HG02970 (cell line): ENCODE measurements around the gene SIM2.

Experiments
- ATAC-seq: cut with Tn5 transposase; IDR thresholded peaks from one replicate; pipeline ENCODE4 v1.9.1; 2021; ENCODE audit warnings: mild to moderate bottlenecking, moderate library complexity, moderate number of reproducible peaks; ENCODE audit not compliant: unreplicated experiment, low FRiP score

The SIM2 gene

DNA sequence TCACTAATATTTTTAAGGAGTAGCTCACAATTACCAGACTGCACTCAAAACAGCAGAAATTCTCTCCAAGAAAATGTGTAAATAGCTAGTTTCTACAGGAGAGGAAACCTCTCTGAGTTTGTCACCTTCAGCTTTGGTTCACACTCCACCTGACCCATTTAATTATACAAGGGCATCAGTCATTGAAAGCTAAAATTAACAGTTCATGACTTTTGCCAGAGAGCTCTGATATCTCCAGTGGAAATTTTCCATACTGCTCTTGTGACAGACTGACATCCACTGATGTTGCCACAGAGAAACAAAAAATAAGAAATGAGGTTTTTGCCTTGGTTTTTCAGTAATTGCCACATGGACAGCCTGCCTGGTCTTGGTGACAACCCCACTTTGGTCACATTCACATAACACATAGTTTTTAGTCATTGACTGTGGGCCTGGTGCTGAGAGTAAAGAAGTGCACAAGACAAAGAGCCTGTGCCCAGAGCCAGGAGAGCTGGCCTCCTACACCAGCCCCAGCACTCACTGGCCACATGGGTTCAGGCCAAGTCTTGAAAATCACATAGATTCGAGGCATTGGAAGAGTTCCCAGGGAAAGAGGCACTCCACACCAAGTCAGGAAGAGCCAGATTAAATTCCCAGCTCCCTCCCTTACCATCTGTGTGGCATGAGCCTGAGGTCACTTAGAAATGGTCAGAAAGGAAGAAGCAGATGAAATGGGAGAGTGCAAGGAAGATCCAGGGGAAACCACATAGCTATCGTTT is 13.8 kb upstream of the SIM2 start:
- ATAC-seq: no peak

GRCh38 chr21:36686955-36687354 is 12.0 kb upstream of the SIM2 start:
- ATAC-seq: no peak

DNA sequence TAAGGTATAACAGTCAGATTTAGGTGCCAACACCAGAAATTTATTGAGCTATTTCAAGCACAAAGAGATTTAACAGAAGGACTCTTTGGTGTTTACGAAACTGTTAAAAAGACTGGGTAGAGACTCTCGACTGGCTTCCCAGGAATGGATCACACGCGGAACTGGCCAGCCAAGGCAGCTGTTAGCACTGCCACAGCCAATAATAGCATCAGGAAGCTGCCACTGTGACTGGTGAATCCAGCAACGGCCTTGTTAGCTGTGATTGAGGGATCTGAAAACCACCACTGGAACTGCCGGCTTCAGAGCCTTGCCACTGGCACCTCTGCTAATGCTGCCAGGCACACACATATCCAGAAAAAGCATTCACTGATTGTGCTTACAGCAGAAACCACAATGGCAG is 10.6 kb upstream of the SIM2 start:
- ATAC-seq: no peak

- ATAC-seq: no peak
These were observed 9.6 kb upstream of the SIM2 start for GRCh38 chr21:36689324-36689723.

DNA sequence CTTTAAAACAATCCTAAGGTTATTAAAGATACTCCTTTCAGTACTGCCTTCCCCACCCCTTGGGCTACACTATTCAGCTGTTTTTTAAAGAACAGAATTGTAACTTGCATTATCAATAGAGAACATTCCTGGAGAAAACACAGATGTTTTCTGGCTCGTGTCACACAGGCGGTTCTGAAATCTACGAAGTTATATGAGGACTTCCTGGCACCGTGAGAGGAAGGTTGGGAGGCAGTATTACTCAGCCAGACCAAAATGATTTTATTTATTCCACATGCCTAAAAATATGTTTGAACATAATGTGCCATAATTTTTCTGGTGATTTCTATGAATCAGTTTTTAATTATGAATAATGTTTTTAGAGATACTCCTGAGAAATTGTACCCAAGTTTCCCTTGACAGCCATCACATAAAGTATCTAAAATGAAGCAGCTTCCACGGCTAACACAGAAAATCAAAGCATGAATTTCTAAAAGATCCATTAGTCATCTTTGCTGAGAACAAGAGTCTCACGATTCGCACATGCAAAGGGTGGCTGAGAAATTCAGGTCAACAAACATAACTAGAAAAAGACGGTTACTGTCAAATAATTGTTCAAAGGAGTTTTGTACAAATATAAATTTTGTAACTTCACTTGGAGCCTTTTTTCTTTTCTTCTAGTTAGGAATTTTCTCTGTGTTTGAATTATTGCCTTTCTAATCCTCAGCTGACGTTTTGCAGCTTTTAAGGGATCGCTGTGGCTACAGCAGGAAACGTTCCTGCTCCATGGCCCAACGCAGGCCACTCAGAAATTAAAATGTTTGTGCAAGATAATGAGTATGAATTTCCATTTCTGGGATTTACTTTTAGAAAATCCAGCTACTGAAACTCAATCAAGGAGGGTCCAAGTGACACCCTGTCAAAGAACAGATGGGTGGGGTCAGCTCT is 8.0 kb upstream of the SIM2 start:
- no peak for ATAC-seq

- ATAC-seq: no peak
These were observed 7.3 kb upstream of the SIM2 start for GRCh38 chr21:36691555-36692041.

GRCh38 chr21:36692114-36692834 is 6.6 kb upstream of the SIM2 start:
- no peak for ATAC-seq

DNA sequence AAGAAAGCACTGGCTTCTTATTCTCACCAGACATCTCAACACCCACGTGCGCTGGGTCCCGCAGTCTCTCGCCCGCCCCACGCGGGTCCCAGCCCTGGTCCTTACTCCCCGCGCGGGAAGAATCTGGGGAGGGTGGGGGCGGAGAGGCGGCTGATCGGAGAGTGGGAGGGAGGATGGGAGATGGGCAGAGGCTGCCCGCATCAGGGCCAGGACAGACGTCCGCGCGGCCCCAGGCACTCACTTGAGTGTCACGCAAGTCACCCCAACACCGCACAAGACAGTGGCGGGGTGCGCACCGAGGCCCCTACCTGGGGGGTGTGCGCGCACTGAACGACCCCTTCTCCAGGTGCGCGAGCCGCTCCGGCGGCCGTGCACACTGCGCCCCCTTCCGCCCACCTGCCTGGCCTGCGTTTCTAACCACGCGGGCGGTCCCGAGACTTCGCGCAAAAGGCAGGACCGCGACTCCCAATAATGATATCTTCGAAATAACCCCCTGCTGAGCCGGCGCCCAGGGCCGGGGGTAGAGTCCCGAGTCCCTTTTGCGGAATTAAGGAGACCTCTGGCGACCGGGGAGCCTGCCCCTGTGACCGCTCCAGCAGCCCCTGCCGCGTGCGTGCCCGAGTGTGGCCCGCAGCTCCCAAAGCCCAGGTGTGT is 6.0 kb upstream of the SIM2 start:
- ATAC-seq: no peak

DNA sequence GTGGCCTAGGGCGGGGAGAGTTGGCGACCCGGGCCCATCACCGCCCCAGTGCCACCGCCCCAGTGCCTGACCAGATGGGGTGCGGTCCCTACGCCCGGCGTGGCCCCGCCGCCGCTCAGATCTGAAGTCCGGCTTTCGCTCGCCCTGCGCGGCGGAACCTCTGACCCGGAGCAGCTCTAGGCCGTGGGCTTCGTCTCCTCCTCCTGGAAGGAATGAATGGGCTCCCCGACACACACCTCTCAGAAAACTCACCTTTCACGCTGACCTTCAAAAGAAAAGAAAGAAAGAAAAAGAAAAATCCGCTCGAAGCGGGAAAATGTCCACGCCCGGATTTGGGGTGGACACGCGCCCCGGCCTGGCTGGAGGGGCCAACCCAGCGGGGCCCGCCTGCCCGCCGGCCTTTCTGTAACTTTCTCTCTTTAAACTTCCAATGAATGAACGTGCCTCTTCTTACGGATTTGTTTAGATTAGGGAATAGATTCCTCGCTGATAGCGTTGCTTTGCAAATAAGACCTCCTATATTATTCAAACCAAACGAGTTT is 5.4 kb upstream of the SIM2 start:
- ATAC-seq: no peak

GRCh38 chr21:36694031-36694515 is 4.8 kb upstream of the SIM2 start:
- ATAC-seq: no peak

- ATAC-seq: no peak
These were observed 4.2 kb upstream of the SIM2 start for GRCh38 chr21:36694593-36695282.

DNA sequence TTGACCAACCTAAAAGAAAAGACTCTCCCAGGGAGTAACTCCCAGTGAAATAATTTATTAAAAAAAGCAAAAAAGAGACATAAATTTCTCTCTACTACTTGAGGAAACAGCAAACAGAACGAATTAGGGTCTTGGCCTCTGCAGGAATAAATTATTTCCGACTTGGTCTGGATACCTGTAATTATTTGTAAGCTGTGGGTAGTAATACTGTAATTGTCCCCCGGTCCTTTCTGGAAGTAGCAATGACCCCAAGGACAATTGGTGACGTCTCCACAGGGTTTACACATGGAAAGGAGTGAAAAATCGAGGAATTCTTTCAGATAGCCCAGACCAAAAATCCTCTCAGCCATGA is 3.7 kb upstream of the SIM2 start:
- ATAC-seq: no peak

DNA sequence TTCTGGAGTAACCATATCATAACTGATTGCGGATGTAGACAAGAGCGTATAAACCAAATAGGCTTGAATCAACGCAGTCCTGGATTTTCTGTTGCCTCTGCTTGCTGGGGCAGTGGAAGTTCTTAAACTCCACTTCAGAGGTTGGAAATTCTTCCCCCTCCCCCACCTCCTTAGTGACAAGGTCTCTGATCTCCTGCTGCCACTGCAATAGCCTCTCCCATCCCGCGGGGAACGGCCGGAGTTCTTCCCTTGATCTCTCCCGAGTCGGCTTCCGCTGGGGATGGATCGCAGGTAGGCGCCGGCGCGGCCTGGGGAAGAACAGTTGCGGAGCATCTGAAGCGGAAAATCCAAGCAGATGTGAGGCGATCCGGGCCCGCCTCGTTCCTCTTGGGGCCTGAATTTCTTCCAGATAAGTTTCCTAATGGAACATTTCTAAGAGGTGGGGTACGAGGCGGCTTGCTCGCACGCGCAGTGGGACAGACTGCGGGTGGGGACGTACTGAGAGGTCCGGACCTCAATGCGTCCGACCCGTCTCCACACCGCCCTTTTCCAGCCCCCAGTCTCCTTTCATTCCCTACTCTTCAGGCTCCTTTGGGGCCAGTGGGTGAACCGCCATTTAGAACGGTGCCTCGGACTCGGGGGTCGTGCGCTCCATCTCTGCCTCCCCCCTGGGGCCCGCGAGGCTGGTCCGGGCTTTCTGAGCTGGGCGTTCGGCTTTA is 3.1 kb upstream of the SIM2 start:
- ATAC-seq: no peak

DNA sequence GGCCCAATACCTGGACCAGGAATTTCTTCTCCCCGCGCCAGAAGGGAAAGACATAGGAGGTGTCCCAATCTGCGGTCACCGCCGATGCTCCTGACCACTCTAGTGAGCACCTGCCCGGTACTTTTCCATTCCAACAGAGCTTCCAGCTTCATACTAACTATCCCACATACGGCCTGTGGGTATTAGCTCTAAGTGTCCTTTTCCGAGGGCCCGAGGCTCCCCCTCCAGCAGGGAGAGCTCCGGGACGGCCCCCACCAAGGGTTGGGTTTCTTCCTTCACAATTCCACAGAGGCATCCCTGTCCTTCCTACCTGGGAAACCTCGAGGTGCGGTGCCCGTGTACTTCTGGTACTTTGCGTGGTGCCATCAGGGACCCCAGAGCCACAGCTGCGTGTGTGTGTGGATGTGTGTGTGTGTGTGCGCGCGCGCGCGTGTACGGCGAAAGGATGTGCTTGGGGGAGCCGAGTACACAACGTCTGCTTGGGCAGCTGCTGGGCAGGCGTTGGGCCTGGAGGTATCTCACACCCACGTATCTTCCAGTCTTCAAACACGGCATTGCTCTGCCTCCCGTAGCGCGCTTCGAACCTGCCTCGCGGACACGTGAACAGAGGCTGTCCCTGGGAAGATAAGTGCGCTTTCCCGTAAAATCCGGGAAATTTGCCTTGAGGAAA is 2.4 kb upstream of the SIM2 start:
- ATAC-seq: no peak

GRCh38 chr21:36697060-36697850 is 1.7 kb upstream of the SIM2 start:
- ATAC-seq: no peak

DNA sequence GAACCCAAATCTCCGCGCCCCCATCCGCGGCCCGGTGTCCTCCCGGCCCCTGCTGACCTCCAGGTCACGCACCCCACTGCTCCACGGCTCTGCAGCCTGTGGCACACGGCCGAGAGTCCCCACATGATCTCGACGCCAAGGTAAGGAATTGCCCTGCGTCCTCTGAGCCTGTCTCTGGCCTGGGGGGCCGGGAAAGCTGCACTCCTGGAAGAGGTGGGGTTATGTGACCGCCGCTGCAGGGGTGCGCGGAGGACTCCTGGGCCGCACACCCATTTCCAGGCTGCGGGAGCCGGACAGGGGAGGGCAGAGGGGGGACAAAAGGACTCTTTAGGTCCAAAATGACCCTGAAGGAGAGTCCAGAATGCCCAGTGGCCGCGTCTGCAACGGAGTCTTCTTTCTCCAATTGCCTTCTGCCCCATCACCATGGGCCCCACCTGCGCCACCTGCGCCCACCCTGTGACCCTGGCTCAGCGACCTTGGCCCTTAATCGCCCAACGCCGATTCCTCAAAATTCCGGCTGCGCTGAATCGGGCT is 997 bp upstream of the SIM2 start:
- no peak for ATAC-seq

DNA sequence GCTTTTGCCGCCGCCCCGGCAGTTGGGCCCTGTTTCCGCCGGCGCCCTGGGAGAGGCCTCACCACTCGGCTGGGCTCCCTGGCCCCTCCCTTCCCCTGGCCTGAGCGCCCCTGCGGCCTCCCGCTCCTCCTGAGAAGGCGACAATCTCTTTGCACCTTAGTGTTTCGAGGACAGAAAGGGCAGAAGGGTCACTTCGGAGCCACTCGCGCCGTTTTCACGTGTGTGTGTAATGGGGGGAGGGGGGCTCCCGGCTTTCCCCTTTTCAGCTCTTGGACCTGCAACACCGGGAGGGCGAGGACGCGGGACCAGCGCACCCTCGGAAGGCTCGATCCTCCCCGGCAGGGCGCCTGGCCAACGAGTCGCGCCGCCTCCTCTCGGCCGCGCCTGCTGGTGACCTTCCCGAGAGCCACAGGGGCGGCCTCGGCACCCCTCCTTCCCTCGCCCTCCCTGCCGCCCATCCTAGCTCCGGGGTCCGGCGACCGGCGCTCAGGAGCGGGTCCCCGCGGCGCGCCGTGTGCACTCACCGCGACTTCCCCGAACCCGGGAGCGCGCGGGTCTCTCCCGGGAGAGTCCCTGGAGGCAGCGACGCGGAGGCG is 432 bp upstream of the SIM2 start:
- no peak for ATAC-seq
